Body of pancreas (tissue), 4 donors: ENCODE data around the gene DNAJC21. TPM values are rescaled to one million over a fixed set of nuclear protein-coding genes. Genes with fewer than 3 reads are reported as not detected.

Experiments
- ATAC-seq: fragments of 150-250 bp; one replicate; pipeline ENCODE4 v1.9.1; 2016
- DNase-seq, 4 donors: peaks; one replicate each; pipeline ENCODE4 v3.0.0-alpha.2; 2019
- H3K27ac ChIP-seq, 4 donors: fragments of 200-600 bp; sonication (generic); 1 replicate in 3 of 4; 2 replicates in 1 of 4; pipeline versions ENCODE4 v1.5.1 to v1.6.1; 2016 to 2019; ENCODE audit warnings: mild to moderate bottlenecking in 1 of 4, mixed read lengths in 1 of 4, moderate library complexity in 1 of 4
- H3K27me3 ChIP-seq, 2 donors: fragments of 200-600 bp; sonication (generic); one replicate each; pipeline ENCODE4 v1.6.0; 2016; ENCODE audit warnings: mild to moderate bottlenecking in 1 of 2
- H3K36me3 ChIP-seq, 2 donors: fragments of 200-600 bp; sonication (generic); replicated peaks in 1 of 2; 2 replicates each; pipeline ENCODE4 v1.5.1; 2016; ENCODE audit warnings: low read depth in 2 of 2; ENCODE audit not compliant: insufficient read depth in 1 of 2
- H3K4me1 ChIP-seq: fragments of 200-600 bp; sonication (generic); one replicate; pipeline ENCODE4 v1.6.0; 2016
- H3K4me3 ChIP-seq, 2 donors: fragments of 200-600 bp; sonication (generic); 1 replicate in 1 of 2; 2 replicates in 1 of 2; pipeline ENCODE4 v1.5.1; 2016 to 2019
- H3K9me3 ChIP-seq, 3 donors: fragments of 200-600 bp; sonication (generic); 1 replicate in 2 of 3; 2 replicates in 1 of 3; pipeline ENCODE4 v1.5.1; 2016
- POLR2A ChIP-seq, 3 donors: fragments of 450-650 bp; IDR thresholded peaks; one replicate each; pipeline ENCODE4 v1.6.1; 2016; ENCODE audit warnings: antibody characterized with exemption in 3 of 3, mild to moderate bottlenecking in 2 of 3
- WGBS, 2 donors: methylation state at CpG; one replicate each; pipeline ENCODE4 v1.1.5; 2017; 5-methylcytosine and 5-hydroxymethylcytosine counted together
- intact Hi-C: fragments of 100-400 bp; cut with DNase I; formaldehyde crosslinking; loops from one replicate; pipeline ENCODE4 v1.15.1; 2023
- total RNA-seq, 2 donors: library from RNA; depleted of rRNA; stranded (reverse); fragments of >200 nt; gene quantifications; one replicate each; pipeline ENCODE4 v1.1.0, GENCODE V29; 2016
- TF ChIP-seq, protein P1 (sequence below), 7 experiments: fragments of 450-650 bp in 4 of 7; fragments of 200-600 bp in 3 of 7; sonication (generic) in 3 of 7; IDR thresholded peaks; one replicate each; pipeline ENCODE4 v1.5.1; 2016 to 2019; ENCODE audit warnings: antibody characterized with exemption in 7 of 7

DNAJC21 gene
- total RNA-seq, 2 donors from 2014 or later: 26.7 to 29.6 TPM

DNA sequence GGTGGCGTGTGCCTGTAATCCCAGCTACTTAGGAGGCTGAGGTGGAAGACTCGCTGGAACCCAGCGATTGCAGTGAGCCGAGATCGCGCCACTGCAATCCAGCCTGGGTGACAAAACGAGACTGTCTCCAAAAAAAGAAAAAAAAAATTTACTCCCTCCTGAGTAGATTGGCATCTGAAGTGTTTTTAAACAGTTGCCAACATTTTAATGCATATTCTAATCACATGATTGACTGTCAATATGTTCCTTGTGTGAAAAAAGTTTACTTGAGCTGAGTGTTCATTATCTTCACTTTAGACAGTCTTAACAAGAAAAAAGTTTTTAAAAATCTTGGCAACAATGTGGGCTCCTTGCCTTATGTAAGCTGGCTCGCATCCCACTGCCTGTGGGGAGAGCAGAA is 64.6 kb downstream of the DNAJC21 start:
- Histone ChIP-seq H3K27ac (no peak overlapping the region), H3K4me1 (no peaks in the 10 kb centered on the region), H3K36me3 (no peaks in the 10 kb centered on the region), H3K9me3 (no peaks in the 10 kb centered on the region), H3K27me3 (no peaks in the 10 kb centered on the region), H3K4me3 (no peak overlapping the region)
- intact Hi-C loops: no loop called here
- no peak for TF ChIP-seq POLR2A (IDR thresholded peaks at IDR 0.05)
- ATAC-seq: no peak
- WGBS, 2 donors: 73 to 89% methylated on average over 8 of the region's 8 CpGs
- DNase-seq: no peak

DNA sequence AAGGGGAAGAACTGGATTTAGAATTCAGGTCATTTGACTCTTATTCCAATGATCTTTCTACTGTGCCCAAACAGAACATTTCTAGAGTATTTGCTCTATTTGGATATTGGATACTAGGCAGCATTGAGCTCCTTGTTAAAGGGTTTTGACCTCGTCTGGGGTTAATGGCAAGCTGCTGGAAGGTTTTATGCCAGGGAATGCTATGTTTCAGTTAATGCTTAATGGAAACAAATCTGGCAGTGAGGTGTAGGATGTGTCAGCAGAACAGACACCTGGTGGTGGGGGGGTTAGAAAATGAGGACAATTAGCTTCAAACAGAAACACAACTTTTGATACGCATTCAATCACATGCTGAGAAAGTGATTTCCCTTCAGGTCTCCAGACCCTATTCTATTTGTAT is 66.9 kb downstream of the DNAJC21 start:
- Histone ChIP-seq H3K36me3 (no peaks in the 10 kb centered on the region), H3K27me3 (no peaks in the 10 kb centered on the region), H3K4me3 (no peak overlapping the region), H3K4me1 (no peaks in the 10 kb centered on the region), H3K27ac (no peak overlapping the region), H3K9me3 (no peaks in the 10 kb centered on the region)
- 58 to 66% methylated on average over 2 of the region's 2 CpGs for WGBS, 2 donors
- no peak for DNase-seq
- TF ChIP-seq POLR2A (IDR thresholded peaks at IDR 0.05): no peak
- TF ChIP-seq, protein P1, sequence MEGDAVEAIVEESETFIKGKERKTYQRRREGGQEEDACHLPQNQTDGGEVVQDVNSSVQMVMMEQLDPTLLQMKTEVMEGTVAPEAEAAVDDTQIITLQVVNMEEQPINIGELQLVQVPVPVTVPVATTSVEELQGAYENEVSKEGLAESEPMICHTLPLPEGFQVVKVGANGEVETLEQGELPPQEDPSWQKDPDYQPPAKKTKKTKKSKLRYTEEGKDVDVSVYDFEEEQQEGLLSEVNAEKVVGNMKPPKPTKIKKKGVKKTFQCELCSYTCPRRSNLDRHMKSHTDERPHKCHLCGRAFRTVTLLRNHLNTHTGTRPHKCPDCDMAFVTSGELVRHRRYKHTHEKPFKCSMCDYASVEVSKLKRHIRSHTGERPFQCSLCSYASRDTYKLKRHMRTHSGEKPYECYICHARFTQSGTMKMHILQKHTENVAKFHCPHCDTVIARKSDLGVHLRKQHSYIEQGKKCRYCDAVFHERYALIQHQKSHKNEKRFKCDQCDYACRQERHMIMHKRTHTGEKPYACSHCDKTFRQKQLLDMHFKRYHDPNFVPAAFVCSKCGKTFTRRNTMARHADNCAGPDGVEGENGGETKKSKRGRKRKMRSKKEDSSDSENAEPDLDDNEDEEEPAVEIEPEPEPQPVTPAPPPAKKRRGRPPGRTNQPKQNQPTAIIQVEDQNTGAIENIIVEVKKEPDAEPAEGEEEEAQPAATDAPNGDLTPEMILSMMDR (IDR thresholded peaks at IDR 0.05): no peak
- intact Hi-C loops: no loop called here
- no peak for ATAC-seq

DNA sequence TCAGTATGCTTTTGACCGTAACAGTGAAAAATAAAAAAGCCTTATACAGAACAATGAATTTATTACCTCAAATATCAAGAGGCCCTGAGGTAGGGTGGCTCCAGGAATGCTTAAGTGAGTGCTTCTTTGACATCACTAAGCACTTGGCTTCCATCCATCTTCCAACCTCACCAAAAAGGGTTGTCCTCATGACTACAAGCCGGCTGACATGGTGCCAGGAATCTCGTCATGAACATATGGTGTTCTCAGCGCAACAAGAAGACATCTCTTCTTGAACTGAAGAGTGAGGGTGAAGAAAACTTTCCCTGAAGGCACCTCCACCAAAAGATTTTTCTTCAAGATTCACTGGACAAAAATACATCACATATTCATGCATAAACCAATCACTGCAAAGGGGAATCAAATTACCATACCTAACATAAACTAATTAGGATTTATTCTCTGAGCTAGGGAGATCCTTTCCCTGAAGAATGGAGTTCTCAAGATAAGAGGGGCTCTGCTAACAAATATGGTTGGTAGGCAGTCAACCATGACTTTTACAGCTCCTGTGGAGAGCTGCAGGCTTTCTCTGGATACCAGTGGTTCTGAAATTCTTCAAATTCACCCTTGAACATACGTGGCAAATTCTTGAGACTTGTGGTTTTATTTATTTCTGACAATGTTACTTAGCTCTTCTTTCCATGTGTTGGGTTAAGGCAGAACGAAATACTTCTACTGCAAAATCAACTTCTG is 68.9 kb downstream of the DNAJC21 start:
- Histone ChIP-seq H3K4me1 (no peaks in the 10 kb centered on the region), H3K27me3 (peaks cover 0 to 6% of the 10 kb centered on the region in 2 donors), H3K9me3 (no peaks in the 10 kb centered on the region), H3K36me3 (no peaks in the 10 kb centered on the region), H3K27ac (no peak overlapping the region), H3K4me3 (no peak overlapping the region)
- intact Hi-C loops: no loop called here
- DNase-seq (no peak), ATAC-seq (no peak)
- 54 to 65% methylated on average over 6 of the region's 6 CpGs for WGBS, 2 donors
- TF ChIP-seq, protein P1 (IDR thresholded peaks at IDR 0.05): no peak
- TF ChIP-seq POLR2A (IDR thresholded peaks at IDR 0.05): no peak

DNA sequence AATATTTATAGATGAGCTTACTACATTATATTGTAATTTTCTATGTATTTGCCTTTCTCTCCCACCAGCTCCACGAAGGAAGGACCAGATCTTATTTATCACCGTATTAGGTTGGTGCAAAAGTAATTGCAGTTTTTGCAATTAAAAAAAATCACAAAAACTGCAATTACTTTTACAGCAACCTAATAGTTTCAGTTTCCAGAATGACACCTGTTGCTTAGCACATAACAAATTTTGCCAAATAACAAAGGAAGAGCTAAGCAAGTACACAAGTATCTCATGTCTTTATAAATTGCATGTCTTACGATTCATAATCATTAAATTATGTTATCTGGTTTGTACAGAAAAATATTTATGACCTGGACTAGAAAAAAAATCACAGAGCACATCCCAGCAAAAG is 72.5 kb downstream of the DNAJC21 start:
- Histone ChIP-seq H3K27ac (no peak overlapping the region), H3K9me3 (no peaks in the 10 kb centered on the region), H3K4me3 (no peak overlapping the region), H3K36me3 (no peaks in the 10 kb centered on the region), H3K4me1 (no peaks in the 10 kb centered on the region), H3K27me3 (peaks cover 0 to 6% of the 10 kb centered on the region in 2 donors)
- intact Hi-C loops: no loop called here
- WGBS, 2 donors: 33 to 69% methylated on average over 3 of the region's 3 CpGs
- no peak for DNase-seq
- TF ChIP-seq, protein P1 (IDR thresholded peaks at IDR 0.05): no peak
- no peak for TF ChIP-seq POLR2A (IDR thresholded peaks at IDR 0.05)
- ATAC-seq: no peak

DNA sequence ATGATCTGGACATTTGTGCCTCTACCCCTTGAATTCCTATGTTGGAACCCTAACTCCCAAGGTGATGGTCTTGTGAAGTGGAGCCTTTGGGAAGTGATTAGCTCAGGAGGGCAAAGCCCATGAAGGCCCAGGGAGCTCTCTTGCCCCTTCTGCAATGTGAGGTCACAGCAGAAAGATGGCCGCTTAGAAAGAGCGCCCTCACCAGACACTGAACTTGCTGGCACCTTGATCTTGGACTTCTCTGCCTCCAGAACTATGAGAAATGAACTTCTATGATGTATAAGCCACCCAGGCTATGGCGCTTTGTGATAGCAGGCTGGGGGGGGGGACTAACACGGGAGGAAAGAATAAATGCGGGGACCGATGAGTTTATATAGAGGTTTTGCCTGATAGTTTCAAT is 73.1 kb downstream of the DNAJC21 start:
- intact Hi-C loops: no loop called here
- WGBS, 2 donors: 81 to 91% methylated on average over 4 to 6 of the region's 6 CpGs
- DNase-seq (no peak), ATAC-seq (no peak)
- peaks cover 0 to 6% of the 10 kb centered on the region in 2 donors for H3K27me3 ChIP-seq
- no peaks in the 10 kb centered on the region for H3K4me1 ChIP-seq
- H3K36me3 ChIP-seq: no peaks in the 10 kb centered on the region
- no peaks in the 10 kb centered on the region for H3K9me3 ChIP-seq
- no peak overlapping the region for H3K27ac ChIP-seq
- TF ChIP-seq, protein P1 (IDR thresholded peaks at IDR 0.05): no peak
- no peak for TF ChIP-seq POLR2A (IDR thresholded peaks at IDR 0.05)
- H3K4me3 ChIP-seq: no peak overlapping the region
